ENCODE measurements around the gene ARG1.

Gene ARG1

GRCh38 chr6:131575834-131576478, 2.9 kb downstream of the ARG1 start:
- Histone ChIP-seq H3K9me3 (ENCODE audit: control insufficient read depth, insufficient read depth, low read length) (no peaks in the 10 kb centered on the region), H3K4me1 (ENCODE audit: control insufficient read depth, low read length) (no peaks in the 10 kb centered on the region), H3K9me2 (replicated peaks; ENCODE audit: control insufficient read depth, low read length) (no peaks in the 10 kb centered on the region), H3K4me3 (ENCODE audit: low read length) (no peak overlapping the region), H3K27me3 (ENCODE audit: control insufficient read depth, low read length) (no peaks in the 10 kb centered on the region), H3K36me3 (ENCODE audit: control insufficient read depth, low read length) (peaks cover 12% of the 10 kb centered on the region), H3K79me2 (ENCODE audit: control insufficient read depth, low read length) (no peaks in the 10 kb centered on the region), H3K4me2 (ENCODE audit: low read length) (no peak overlapping the region), H3F3A (ENCODE audit: control insufficient read depth, insufficient read depth) (no peaks in the 10 kb centered on the region), H4K20me1 (ENCODE audit: control insufficient read depth, insufficient read depth, low read depth, low read length) (no peaks in the 10 kb centered on the region), H3K27ac (ENCODE audit: low read depth, low read length) (no peak overlapping the region)
- TF ChIP-seq CTCF (IDR thresholded peaks at IDR 0.05; ENCODE audit: low read depth, low read length, poor library complexity, severe bottlenecking) (no peak), EZH2phosphoT487 (IDR thresholded peaks at IDR 0.05; ENCODE audit: borderline replicate concordance, low read length) (no peak)

- peaks cover 46% of the 10 kb centered on the region for H3K36me3 ChIP-seq (ENCODE audit: control insufficient read depth, low read length)
- no peaks in the 10 kb centered on the region for H3K27me3 ChIP-seq (ENCODE audit: control insufficient read depth, low read length)
- no peaks in the 10 kb centered on the region for H3K9me2 ChIP-seq (replicated peaks; ENCODE audit: control insufficient read depth, low read length)
- no peak overlapping the region for H3K4me3 ChIP-seq (ENCODE audit: low read length)
- no peaks in the 10 kb centered on the region for H3K79me2 ChIP-seq (ENCODE audit: control insufficient read depth, low read length)
- no peaks in the 10 kb centered on the region for H4K20me1 ChIP-seq (ENCODE audit: control insufficient read depth, insufficient read depth, low read depth, low read length)
- no peak overlapping the region for H3K4me2 ChIP-seq (ENCODE audit: low read length)
- no peaks in the 10 kb centered on the region for H3K9me3 ChIP-seq (ENCODE audit: control insufficient read depth, insufficient read depth, low read length)
- TF ChIP-seq CTCF (IDR thresholded peaks at IDR 0.05; ENCODE audit: low read depth, low read length, poor library complexity, severe bottlenecking) (no peak), EZH2phosphoT487 (IDR thresholded peaks at IDR 0.05; ENCODE audit: borderline replicate concordance, low read length) (no peak)
- no peak overlapping the region for H3K27ac ChIP-seq (ENCODE audit: low read depth, low read length)
- H3K4me1 ChIP-seq (ENCODE audit: control insufficient read depth, low read length): no peaks in the 10 kb centered on the region
- H3F3A ChIP-seq (ENCODE audit: control insufficient read depth, insufficient read depth): no peaks in the 10 kb centered on the region
Observed at GRCh38 chr6:131581523-131581922, 8.5 kb downstream of the ARG1 start.

GRCh38 chr6:131586543-131586942, 13.5 kb downstream of the ARG1 start:
- Histone ChIP-seq H3K27ac (ENCODE audit: low read depth, low read length) (no peak overlapping the region), H3K79me2 (ENCODE audit: control insufficient read depth, low read length) (no peaks in the 10 kb centered on the region), H3K4me3 (ENCODE audit: low read length) (no peak overlapping the region), H3F3A (ENCODE audit: control insufficient read depth, insufficient read depth) (peaks cover 4% of the 10 kb centered on the region; the same call in 1 of the 2 replicates), H3K9me3 (ENCODE audit: control insufficient read depth, insufficient read depth, low read length) (no peaks in the 10 kb centered on the region), H3K27me3 (ENCODE audit: control insufficient read depth, low read length) (no peaks in the 10 kb centered on the region), H4K20me1 (ENCODE audit: control insufficient read depth, insufficient read depth, low read depth, low read length) (no peaks in the 10 kb centered on the region), H3K9me2 (replicated peaks; ENCODE audit: control insufficient read depth, low read length) (no peaks in the 10 kb centered on the region), H3K4me2 (ENCODE audit: low read length) (no peak overlapping the region), H3K36me3 (ENCODE audit: control insufficient read depth, low read length) (peaks cover 70% of the 10 kb centered on the region), H3K4me1 (ENCODE audit: control insufficient read depth, low read length) (no peaks in the 10 kb centered on the region)
- TF ChIP-seq CTCF (IDR thresholded peaks at IDR 0.05; ENCODE audit: low read depth, low read length, poor library complexity, severe bottlenecking) (no peak), EZH2phosphoT487 (IDR thresholded peaks at IDR 0.05; ENCODE audit: borderline replicate concordance, low read length) (no peak)
